HPDE6-E6E7 (cell line): ENCODE measurements around the gene SMIM41.

ENCODE experiments used
- DNase-seq: peaks from one replicate; pipeline ENCODE4 v3.0.0; 2011; ENCODE audit warnings: missing footprints; ENCODE audit errors: extremely low spot score

SMIM41 gene

DNA sequence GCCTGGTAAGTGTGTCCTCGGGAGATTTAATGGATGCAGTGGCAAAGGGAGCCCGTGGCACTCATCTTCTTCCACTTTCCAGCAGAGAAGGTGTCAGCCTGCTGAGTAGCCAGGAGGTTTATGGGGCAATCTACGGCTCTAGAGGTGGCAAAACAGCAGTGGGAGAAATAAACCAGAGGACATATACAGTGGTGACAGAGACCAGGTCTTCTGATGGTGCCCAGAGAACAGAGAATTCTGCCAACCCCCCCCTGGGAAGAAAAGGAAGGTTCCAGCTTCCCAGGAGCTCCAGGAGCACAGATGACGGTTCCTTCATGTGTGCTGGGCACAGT is 43.0 kb downstream of the SMIM41 start:
- no peak for DNase-seq

DNA sequence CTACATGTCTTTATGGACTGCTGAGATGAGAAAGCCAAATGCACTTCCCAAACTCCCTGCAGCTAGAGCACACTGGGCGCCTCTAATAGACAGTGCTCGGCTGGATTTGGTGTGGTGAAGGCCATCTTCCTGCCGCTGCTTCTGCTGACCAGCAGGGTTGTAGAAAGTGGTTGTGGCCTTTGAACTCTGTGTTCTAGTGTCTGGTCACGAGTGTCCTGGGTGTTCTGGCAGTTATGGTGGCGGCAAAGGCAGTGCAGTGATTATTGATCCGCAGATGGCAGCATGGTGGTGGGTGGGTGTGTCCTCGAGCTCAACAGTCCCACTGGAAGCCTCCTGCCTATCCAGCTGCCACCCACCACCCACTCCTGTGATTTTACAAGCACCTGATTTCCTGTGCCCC is 43.4 kb downstream of the SMIM41 start:
- no peak for DNase-seq

- no peak for DNase-seq
These were observed 44.1 kb downstream of the SMIM41 start for GRCh38 chr12:52123487-52124186.

- DNase-seq = no peak
These were observed 46.0 kb downstream of the SMIM41 start for GRCh38 chr12:52125476-52125900.

GRCh38 chr12:52126050-52126604 is 46.6 kb downstream of the SMIM41 start:
- no peak for DNase-seq

- no peak for DNase-seq
These were observed 47.4 kb downstream of the SMIM41 start for GRCh38 chr12:52126605-52127578.

DNA sequence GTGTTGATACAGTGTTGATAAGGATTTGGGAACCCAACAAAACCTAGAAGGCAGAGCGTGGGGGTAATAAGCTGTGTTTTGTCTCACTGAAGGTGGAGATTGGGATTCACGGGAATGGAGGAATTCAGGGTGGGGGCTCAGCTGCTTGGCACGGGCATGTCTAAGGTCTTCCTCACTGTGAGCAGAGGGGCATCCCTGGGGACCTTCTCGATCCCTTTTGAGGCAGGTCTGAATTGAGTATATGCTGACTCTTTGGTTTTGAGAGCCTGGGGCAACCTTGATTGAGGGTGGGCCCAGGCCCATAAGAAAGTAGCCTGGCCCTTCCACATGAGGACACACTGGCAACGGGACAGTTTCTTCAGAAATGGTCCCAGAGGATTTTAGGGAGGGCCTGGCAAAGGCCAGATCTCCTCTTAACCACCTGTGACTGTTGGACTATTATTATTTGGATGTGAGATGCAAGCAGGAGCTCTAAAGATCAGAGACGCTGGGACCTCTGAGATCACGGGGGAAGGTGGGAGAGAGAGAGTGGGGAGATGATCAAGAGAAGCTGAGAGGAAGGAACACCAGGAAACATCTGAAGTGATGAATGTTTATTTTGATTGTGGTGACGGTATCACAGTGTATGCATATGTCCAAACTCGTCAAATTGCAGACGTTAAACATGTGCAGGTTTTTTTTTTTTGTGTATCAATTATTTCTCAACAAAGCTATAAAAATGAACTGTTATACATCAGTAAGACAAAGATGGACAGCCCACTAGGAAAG is 48.4 kb downstream of the SMIM41 start:
- DNase-seq = no peak

GRCh38 chr12:52130711-52131110 is 51.2 kb downstream of the SMIM41 start:
- no peak for DNase-seq

- no peak for DNase-seq
These were observed 53.3 kb downstream of the SMIM41 start for GRCh38 chr12:52132754-52133161.

GRCh38 chr12:52137746-52138145 is 58.2 kb downstream of the SMIM41 start:
- DNase-seq = no peak

GRCh38 chr12:52139147-52139546 is 59.6 kb downstream of the SMIM41 start:
- DNase-seq = no peak

DNA sequence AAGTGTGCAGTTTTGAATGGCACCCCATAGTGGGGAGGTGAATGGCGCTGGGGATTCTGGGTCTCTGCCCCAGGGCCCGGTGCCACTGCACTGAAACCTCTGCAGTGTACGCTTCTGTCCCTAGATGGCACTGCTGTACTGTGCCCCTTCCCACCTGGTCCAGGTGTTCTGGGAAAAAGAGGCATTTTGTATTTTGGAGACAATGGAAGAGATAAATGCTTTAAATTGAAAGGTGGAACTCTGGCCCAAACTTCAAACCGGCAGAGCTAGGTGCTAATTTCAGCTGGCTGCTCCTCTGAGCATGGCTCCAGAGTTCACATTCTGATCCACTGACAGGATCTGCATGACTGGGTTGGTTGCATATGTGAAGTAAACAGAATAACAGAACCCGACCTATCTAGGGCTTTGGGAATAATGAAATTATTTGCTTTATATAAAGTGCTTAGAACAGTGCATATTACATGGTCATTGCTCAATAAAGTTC is 60.1 kb downstream of the SMIM41 start:
- peak; percentile 87 for DNase-seq

- DNase-seq = no peak
These were observed 61.8 kb downstream of the SMIM41 start for GRCh38 chr12:52141306-52141705.

- DNase-seq = no peak
These were observed 62.4 kb downstream of the SMIM41 start for GRCh38 chr12:52141875-52142274.

- no peak for DNase-seq
These were observed 62.9 kb downstream of the SMIM41 start for GRCh38 chr12:52142431-52142830.

GRCh38 chr12:52144512-52145227 is 65.2 kb downstream of the SMIM41 start:
- DNase-seq = no peak

- DNase-seq = no peak
These were observed 66.0 kb downstream of the SMIM41 start for GRCh38 chr12:52145228-52146088.

DNA sequence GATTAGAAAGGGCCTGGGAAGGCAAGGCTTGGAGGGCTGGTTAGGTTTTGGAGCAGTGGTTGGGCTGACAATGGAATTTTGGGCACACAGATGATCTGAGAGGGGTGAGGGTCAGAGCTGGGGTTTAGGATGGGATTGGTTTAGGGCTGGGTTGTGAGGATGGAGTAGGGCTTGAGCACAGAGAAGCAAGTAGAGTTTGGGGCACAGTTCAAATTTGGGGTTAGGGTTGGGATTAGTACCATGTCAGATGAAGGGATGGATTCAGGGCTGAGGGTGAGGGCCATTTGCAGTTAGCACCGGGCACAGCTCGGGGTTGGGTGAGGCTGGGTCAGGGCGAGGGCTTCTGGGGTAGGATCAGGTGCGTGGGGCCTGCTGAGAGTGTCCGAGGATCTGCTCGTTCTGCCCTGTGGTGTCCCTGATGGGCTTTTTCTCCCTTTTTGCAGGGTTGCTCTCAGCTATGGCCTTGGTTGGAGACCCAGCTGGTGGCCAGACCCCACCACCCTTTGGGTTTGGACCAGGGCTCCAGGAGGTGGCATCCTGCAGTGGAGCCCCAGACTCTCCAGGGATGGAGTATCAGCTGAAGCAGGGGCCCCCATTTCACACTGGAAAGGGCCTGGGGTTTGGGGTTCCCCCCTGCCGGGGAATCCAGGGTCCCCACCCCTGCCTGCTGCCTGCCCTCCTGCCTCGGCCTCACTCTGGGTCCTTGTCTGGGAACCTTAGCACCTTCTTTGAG is 66.8 kb downstream of the SMIM41 start:
- no peak for DNase-seq

DNA sequence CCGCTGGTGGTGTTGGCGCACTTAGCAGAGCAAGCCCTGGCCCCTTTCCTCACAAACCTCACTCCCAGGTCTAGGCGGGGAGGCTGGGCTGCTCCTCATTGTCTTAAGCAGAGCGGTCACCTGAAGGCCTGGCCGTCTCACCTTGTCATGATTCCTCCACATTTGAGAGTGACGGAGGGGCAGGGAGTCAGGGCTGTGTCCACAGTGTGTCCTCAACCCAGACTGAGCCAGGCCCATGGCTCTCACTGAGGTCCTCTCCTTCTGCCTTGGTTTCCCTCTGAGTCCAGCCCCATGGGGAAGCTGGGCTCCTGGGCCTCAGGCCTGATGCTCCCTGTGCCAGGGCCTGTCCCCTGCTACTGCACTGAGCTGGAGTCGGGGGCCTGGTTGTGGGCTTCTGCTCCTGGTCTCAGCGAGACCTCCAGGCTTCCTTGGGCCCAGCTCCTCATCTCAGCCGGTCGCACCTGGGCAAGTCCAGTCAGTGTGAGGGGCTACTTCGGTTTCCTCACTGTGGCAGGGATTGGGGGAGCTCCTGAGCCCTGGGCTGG is 67.4 kb downstream of the SMIM41 start:
- DNase-seq = no peak
